GM12878 (cell line): ENCODE results near the gene THSD4.

Experiments
- CTCF ChIP-seq, 3 experiments: IDR thresholded peaks in 2 of 3; conservative IDR thresholded peaks in 1 of 3; 2 replicates each; pipeline ENCODE4 v1.5.1; 2011; ENCODE audit warnings: low read depth in 3 of 3, low read length in 3 of 3, mild to moderate bottlenecking in 3 of 3, control low read depth in 2 of 3, moderate library complexity in 2 of 3, inconsistent platforms in 1 of 3, mixed read lengths in 1 of 3; ENCODE audit not compliant: control insufficient read depth in 2 of 3, insufficient read depth in 1 of 3; ENCODE audit errors: extremely low read depth in 1 of 3
- ETV6 ChIP-seq, 2 experiments: fragments of 450-650 bp in 1 of 2; IDR thresholded peaks in 1 of 2; conservative IDR thresholded peaks in 1 of 2; 2 replicates each; pipeline ENCODE4 v1.6.1; 2014; ENCODE audit warnings: antibody characterized with exemption in 1 of 2, borderline replicate concordance in 1 of 2, low read depth in 1 of 2, mild to moderate bottlenecking in 1 of 2, moderate library complexity in 1 of 2
- EZH2 ChIP-seq: IDR thresholded peaks from 2 replicates; pipeline ENCODE4 v1.6.1; 2012; ENCODE audit warnings: low read depth, mild to moderate bottlenecking, control low read depth, inconsistent platforms, low read length, borderline replicate concordance; ENCODE audit not compliant: control insufficient read depth
- HDAC6 ChIP-seq: fragments of 200-600 bp; sonication (generic); IDR thresholded peaks from one replicate; pipeline ENCODE4 v1.8.0; 2017; ENCODE audit warnings: antibody characterized with exemption; ENCODE audit not compliant: unreplicated experiment
- HDGF ChIP-seq: fragments of 450-650 bp; IDR thresholded peaks from 2 replicates; pipeline ENCODE4 v1.6.1; 2016; ENCODE audit warnings: antibody characterized with exemption
- POLR2A ChIP-seq: IDR thresholded peaks from 2 replicates; pipeline ENCODE4 v1.6.1; 2011; ENCODE audit warnings: low read depth, mild to moderate bottlenecking, low read length
- POLR2AphosphoS5 ChIP-seq: IDR thresholded peaks from 2 replicates; pipeline ENCODE4 v1.6.1; 2011; ENCODE audit warnings: mild to moderate bottlenecking, low read length, inconsistent platforms
- SP1 ChIP-seq: IDR thresholded peaks from one replicate; pipeline ENCODE4 v1.6.1; 2011; ENCODE audit warnings: low read depth, low read length
- SPI1 ChIP-seq: IDR thresholded peaks from 2 replicates; pipeline ENCODE4 v1.6.1; 2011; ENCODE audit warnings: low read depth, mild to moderate bottlenecking, low read length, moderate library complexity, borderline replicate concordance; ENCODE audit not compliant: insufficient read depth
- SRF ChIP-seq, 2 experiments: IDR thresholded peaks; 2 replicates each; pipeline ENCODE4 v1.6.1; 2011; ENCODE audit warnings: low read depth in 2 of 2, low read length in 2 of 2, mild to moderate bottlenecking in 1 of 2, moderate library complexity in 1 of 2
- ZNF217 ChIP-seq: fragments of 450-650 bp; IDR thresholded peaks from 2 replicates; pipeline ENCODE4 v1.6.1; 2017; ENCODE audit warnings: antibody characterized with exemption, mild to moderate bottlenecking
- TF ChIP-seq, protein P1 (sequence below): IDR thresholded peaks from 2 replicates; pipeline ENCODE4 v1.6.1; 2012; ENCODE audit warnings: low read depth, low read length, improper control_type of control experiment
- TF ChIP-seq, protein P2 (sequence below): IDR thresholded peaks from 2 replicates; pipeline ENCODE4 v1.6.1; 2012; ENCODE audit warnings: low read depth, low read length, improper control_type of control experiment

GRCh38 chr15:71705151-71705550 lies 589.9 kb downstream of the THSD4 start:
- TF ChIP-seq HDGF (no peak), POLR2AphosphoS5 (no peak), SP1 (no peak), SPI1 (no peak), EZH2 (no peak), POLR2A (no peak), ZNF217 (no peak), CTCF (IDR thresholded peaks at IDR 0.05 in 2 of 3, conservative IDR thresholded peaks at IDR 0.05 in 1 of 3; ENCODE audit: control insufficient read depth in 2 of 3, extremely low read depth in 1 of 3, insufficient read depth in 1 of 3, low read depth in 3 of 3, low read length in 3 of 3) (no peak), ETV6 (conservative IDR thresholded peaks at IDR 0.05 in 1 of 2, IDR thresholded peaks at IDR 0.05 in 1 of 2; ENCODE audit: borderline replicate concordance in 1 of 2, low read depth in 1 of 2) (no peak), HDAC6 (no peak), SRF (IDR thresholded peaks at IDR 0.05; ENCODE audit: low read depth in 2 of 2, low read length in 2 of 2) (no peak)
- TF ChIP-seq, protein P1, sequence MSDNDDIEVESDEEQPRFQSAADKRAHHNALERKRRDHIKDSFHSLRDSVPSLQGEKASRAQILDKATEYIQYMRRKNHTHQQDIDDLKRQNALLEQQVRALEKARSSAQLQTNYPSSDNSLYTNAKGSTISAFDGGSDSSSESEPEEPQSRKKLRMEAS: no peak
- TF ChIP-seq, protein P2, sequence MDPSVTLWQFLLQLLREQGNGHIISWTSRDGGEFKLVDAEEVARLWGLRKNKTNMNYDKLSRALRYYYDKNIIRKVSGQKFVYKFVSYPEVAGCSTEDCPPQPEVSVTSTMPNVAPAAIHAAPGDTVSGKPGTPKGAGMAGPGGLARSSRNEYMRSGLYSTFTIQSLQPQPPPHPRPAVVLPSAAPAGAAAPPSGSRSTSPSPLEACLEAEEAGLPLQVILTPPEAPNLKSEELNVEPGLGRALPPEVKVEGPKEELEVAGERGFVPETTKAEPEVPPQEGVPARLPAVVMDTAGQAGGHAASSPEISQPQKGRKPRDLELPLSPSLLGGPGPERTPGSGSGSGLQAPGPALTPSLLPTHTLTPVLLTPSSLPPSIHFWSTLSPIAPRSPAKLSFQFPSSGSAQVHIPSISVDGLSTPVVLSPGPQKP: no peak
